NCI-H345 (cell line): Measurements from ENCODE around the gene RUFY3.
"Not testable (repeated sequence)": the region's sequence is repeated elsewhere in the genome, so short reads cannot be mapped to it uniquely, and the experiment has no call there.

Experiments used
- DNase-seq: peaks from one replicate; lab custom pipeline; 2025; lab: John Stamatoyannopoulos, UW

Gene RUFY3

GRCh38 chr4:70706044-70706461 lies 15.7 kb upstream of the RUFY3 start:
- DNase-seq, result peak; percentile 13

DNA sequence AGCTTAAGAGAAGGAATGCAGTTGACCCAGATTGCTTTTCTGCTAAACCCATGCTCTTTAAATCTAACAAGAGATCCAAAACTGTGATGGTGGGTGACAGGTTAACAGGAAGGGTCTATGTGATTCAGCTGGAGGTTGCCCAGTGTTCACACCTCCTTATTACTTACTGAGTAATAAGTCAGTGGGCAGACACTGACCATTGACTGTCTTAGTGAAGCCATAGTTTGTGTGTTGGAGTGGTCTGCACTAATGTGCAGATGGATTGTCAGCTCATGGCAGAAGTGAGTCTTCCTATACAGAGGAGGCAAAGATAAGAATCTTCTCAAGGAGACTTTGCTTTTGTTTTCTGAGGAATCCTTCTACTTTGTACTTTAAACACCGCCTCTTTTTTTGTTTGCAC lies 15.2 kb upstream of the RUFY3 start:
- no peak for DNase-seq

DNA sequence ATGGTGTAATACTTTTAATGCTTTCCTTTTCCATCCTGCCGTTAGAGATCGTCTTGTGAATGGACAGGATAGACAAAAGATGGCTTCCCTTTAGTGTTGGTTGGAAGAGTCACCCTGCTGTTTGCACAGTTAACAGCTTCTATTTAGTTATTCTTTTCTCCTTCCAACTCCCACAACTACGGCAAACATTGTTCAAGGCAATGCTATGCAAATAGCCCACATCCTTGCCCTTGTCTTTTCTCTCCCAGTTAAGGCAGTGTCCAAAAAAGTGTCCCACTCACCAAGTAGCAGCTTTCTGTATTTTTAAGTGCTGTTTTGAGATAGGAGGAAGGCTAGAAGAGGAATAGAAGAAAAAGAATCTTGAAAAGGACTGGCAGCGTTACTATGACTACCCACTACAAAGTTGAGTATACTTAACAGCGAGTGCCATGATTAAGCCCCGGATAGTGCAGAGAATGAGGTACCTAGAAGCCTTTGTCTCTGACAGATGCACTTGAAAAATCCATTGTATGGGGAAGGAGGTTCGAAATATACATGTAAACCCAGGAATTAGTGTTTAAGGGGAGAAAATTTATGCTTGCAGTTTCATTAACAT lies 12.1 kb upstream of the RUFY3 start:
- peak; percentile 57 for DNase-seq

GRCh38 chr4:70711599-70711998 lies 10.2 kb upstream of the RUFY3 start:
- DNase-seq, result no peak

- no peak for DNase-seq
Measured at GRCh38 chr4:70712150-70712549, 9.6 kb upstream of the RUFY3 start.

- no peak for DNase-seq
Measured at GRCh38 chr4:70712604-70713452, 8.9 kb upstream of the RUFY3 start.

GRCh38 chr4:70713453-70714078 lies 8.2 kb upstream of the RUFY3 start:
- no peak for DNase-seq

GRCh38 chr4:70714079-70714887 lies 7.5 kb upstream of the RUFY3 start:
- DNase-seq, result no peak

DNA sequence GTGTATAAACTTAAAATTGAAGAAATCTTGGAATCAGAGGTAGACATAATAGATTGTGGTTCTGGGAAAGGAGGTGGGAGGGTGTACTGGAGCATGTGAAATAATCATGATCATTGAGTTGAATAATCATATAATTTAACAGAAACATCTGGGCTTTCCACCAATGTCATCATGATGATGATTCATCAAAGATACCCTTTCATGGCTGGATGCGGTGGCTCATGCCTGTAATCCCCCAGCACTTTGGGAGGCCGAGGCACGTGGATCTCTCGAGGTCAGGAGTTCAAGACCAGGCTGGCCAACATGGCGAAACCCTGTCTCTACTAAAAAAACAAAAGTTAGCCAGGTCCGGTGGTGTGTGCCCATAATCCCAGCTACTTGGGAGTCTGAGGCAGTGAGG lies 6.7 kb upstream of the RUFY3 start:
- no peak for DNase-seq

DNA sequence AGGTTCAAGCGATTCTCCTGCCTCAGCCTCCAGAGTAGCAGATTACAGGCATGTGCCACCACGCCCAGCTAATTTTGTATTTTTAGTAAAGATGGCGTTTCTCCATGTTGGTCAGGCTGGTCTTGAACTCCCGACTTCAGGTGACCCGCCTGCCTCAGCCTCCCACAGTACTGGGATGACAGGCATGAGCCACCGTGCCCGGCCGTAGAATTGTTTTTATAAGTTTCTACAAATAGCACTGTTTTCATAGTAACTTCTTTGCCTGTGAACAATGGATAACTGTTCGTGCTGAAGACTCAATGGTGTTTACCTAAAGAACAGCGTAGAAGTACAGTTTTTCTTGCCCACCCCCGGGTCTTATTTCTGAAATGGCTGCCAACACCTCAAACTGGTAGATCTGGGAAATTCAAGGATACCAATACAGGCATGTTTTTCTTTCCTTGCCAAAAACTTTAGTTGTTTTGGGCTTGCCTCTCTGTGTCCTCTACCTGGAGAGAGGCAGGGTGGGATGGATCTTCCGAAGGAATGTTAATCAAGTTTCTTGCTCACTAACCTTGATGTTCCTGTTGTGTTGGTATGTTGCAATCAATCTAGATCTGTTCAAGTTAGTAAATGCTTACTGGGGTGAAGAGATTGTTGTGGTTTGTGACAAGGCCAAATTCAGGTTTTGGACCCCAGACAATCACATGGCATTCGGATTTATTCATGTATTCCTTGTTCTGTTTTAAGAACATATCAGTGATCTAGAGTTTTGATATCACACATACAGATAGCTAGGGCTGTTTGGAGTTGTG lies 2.8 kb upstream of the RUFY3 start:
- no peak for DNase-seq

DNA sequence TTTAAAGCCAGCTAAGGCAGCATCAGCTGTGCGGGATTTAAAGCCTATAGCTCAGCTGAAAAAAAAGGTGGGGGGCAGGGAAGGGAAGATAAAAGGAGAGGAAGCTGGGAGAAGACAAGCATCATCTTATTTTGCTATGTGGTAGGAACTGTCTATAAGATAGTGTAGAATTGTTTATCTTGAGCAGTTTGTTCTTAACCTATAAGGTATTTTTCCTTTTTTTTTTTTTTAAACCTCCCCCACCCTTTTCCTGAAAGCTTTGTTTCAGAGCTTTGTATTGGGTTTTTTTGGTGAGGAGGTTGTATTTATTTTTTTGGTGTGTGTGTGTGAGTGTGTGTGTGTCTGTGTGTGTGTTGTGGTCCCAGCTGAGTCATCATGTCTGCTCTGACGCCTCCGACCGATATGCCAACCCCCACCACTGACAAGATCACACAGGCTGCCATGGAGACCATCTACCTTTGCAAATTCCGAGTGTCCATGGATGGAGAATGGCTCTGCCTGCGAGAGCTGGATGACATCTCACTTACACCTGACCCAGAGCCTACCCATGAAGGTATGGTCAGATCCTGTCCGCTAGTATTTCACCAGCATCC lies 531 bp downstream of the RUFY3 start:
- DNase-seq, result peak; percentile 19

GRCh38 chr4:70724463-70724862 lies 2.7 kb downstream of the RUFY3 start:
- DNase-seq, result no peak

DNA sequence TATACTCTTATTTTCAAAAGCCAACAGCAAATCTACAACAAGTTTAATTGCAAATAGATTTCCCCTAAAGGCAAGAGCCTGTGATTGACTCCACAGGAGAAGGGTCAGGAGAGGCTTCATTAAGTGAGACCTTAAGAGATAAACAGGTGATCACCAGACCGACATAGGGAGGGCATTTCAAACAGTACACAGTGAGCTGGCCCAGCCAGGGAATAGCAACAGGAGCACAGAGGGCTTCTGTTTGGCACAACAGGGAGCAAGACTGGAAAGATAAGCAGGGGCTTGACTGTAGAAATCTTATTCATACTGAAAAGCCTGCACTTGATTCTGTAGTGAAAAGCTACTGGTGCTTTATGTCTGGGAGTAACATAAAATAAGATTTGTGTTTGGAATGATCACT lies 3.9 kb downstream of the RUFY3 start:
- DNase-seq, result no peak

DNA sequence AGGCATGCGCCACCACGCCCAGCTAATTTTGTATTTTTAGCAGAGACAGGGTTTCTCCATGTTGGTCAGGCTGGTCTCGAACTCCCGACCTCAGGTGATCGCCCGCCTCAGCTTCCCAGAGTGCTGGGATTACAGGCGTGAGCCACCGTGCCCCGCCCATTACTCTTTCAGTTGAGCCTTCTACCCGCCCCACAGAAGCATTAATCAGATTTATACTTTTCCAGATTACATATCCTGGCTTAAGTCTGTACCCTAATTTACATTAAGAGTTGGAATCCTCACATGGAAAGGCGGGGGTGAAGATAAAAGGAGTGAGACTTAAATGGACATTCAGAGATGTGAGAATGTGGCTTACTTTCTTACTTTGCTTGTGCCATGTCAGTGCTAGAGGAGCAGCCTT lies 4.8 kb downstream of the RUFY3 start:
- DNase-seq, result not testable (repeated sequence)

GRCh38 chr4:70728091-70728490 lies 6.3 kb downstream of the RUFY3 start:
- DNase-seq, result no peak

GRCh38 chr4:70732878-70733277 lies 11.1 kb downstream of the RUFY3 start:
- DNase-seq, result not testable (repeated sequence)

DNA sequence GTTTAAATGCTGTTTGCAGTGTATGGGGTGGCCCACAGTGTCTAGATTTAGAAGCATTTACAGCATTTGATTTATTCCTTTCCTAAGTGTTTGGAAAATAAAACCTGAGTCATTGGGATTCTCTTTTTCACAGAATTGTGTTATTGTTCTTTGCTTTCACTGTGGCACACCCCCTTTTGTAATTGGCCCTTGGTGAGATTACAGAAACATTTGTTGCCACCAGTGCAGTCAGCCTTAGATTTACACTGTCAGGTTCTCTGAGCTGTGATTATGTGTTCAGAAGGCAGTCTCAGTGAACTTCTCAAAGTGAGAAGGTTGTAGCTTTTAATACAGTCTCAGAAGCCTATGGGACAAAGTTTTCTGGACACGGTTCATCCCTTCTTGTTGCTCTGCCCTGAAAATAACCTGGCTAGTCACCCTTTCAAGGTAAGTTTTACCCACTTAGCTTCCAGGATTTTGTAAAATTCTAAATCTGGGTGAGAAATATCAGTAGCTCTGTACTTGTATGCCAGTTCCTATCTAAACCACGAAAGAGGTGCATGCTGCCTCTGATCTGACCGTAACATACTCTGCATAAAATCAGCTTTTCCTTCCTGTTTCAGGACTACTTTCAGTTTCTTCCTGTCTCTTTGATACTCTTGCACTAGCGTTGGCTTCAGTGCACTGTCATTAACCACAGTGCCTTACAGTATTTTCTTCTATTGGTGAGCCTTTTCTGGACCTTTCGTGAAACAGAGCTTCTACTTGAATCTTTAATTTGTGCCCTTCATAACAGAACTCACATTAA lies 12.6 kb downstream of the RUFY3 start:
- DNase-seq, result peak; percentile 19

- no peak for DNase-seq
Measured at GRCh38 chr4:70734971-70735370, 13.2 kb downstream of the RUFY3 start.

- not testable (repeated sequence) for DNase-seq
Measured at GRCh38 chr4:70735915-70736314, 14.2 kb downstream of the RUFY3 start.

- no peak for DNase-seq
Measured at GRCh38 chr4:70737006-70737405, 15.2 kb downstream of the RUFY3 start.
